Panc1 (cell line): Measurements from ENCODE around the gene TMEM131. TPM values are rescaled to one million over a fixed set of nuclear protein-coding genes. Genes with fewer than 3 reads are reported as not detected.

Source experiments
- ATAC-seq: fragments of 200-7000 bp; cut with Tn5 transposase; 2 replicates; pipeline ENCODE4 v1.9.1; 2020; ENCODE audit warnings: mild to moderate bottlenecking, moderate library complexity
- BruUV-seq: library from RNA; stranded (reverse); fragments of 400-500 nt; replicated peaks from 2 replicates; lab custom pipeline; 2021; lab: Mats Ljungman, UMichigan
- CTCF ChIA-PET: fragments of 300-600 bp; sonication (Branson Sonifier 250); formaldehyde crosslinking; loops from one replicate; lab custom pipeline; 2022; ENCODE audit warnings: antibody characterized with exemption; lab: Charles Lee
- POLR2A ChIA-PET: fragments of 300-600 bp; sonication (Branson Sonifier 250); formaldehyde crosslinking; loops from one replicate; lab custom pipeline; 2022; ENCODE audit warnings: antibody characterized with exemption; lab: Charles Lee
- DNase-seq: peaks from one replicate; pipeline ENCODE4 v3.0.0-alpha.2; 2010; ENCODE audit warnings: low read depth, low spot score
- H3K27ac ChIP-seq: 2 replicates; pipeline ENCODE4 v1.5.1; 2011; ENCODE audit warnings: mild to moderate bottlenecking, low read length, inconsistent platforms
- H3K27me3 ChIP-seq: fragments of 200-500 bp; sonication (Bioruptor generic); 2 replicates; pipeline ENCODE4 v1.6.0; 2014; ENCODE audit warnings: low read length, inconsistent platforms; ENCODE audit not compliant: control insufficient read depth, insufficient read depth
- H3K36me3 ChIP-seq: fragments of 200-500 bp; sonication (Bioruptor generic); 2 replicates; pipeline ENCODE4 v1.5.1; 2014; ENCODE audit warnings: inconsistent platforms, mild to moderate bottlenecking, low read length, moderate library complexity; ENCODE audit not compliant: control insufficient read depth, insufficient read depth
- H3K4me1 ChIP-seq: 2 replicates; pipeline ENCODE4 v1.5.1; 2011; ENCODE audit warnings: inconsistent platforms, mild to moderate bottlenecking, low read length, moderate library complexity; ENCODE audit not compliant: control insufficient read depth, insufficient read depth
- H3K4me3 ChIP-seq, 2 experiments: 2 replicates each; pipeline ENCODE4 v1.5.1; 2011 to 2012; ENCODE audit warnings: low read depth in 2 of 2, low read length in 2 of 2, mild to moderate bottlenecking in 2 of 2, inconsistent platforms in 1 of 2, moderate library complexity in 1 of 2
- H3K9me3 ChIP-seq: fragments of 200-500 bp; sonication (Bioruptor generic); 2 replicates; pipeline ENCODE4 v1.5.1; 2014; ENCODE audit warnings: low read depth, mild to moderate bottlenecking, inconsistent platforms, low read length, moderate library complexity; ENCODE audit not compliant: control insufficient read depth, insufficient read depth
- CTCF ChIP-seq: fragments of 450-650 bp; IDR thresholded peaks from 2 replicates; pipeline ENCODE4 v1.5.1; 2017; ENCODE audit warnings: mild to moderate bottlenecking
- POLR2AphosphoS5 ChIP-seq: IDR thresholded peaks from 2 replicates; pipeline ENCODE4 v1.6.1; 2012; ENCODE audit warnings: mild to moderate bottlenecking, low read depth, low read length, moderate library complexity
- REST ChIP-seq, 2 experiments: IDR thresholded peaks; 2 replicates each; pipeline ENCODE4 v1.6.1; 2011 to 2012; ENCODE audit warnings: low read depth in 2 of 2, control low read depth in 1 of 2, low read length in 1 of 2, mild to moderate bottlenecking in 1 of 2, moderate library complexity in 1 of 2; ENCODE audit not compliant: insufficient read depth in 1 of 2
- SIN3A ChIP-seq: IDR thresholded peaks from 2 replicates; pipeline ENCODE4 v1.6.1; 2012; ENCODE audit warnings: low read depth, mild to moderate bottlenecking, low read length, moderate library complexity, borderline replicate concordance; ENCODE audit not compliant: insufficient read depth
- TCF7L2 ChIP-seq: IDR thresholded peaks from 2 replicates; pipeline ENCODE4 v1.6.1; 2011; ENCODE audit warnings: mild to moderate bottlenecking, low read depth, low read length, inconsistent platforms
- in situ Hi-C: cut with HindIII; loops from 2 replicates; pipeline ENCODE4 v1.10.0; 2016; ENCODE audit warnings: low sequenced_read_pairs, low pct_unique_long_range_greater_than_20kb
- intact Hi-C: fragments of 100-400 bp; cut with micrococcal nuclease; formaldehyde crosslinking; loops from one replicate; pipeline ENCODE4 v1.10.0; 2022; ENCODE audit not compliant: unreplicated experiment
- total RNA-seq: library from RNA; stranded (reverse); gene quantifications from one replicate; pipeline ENCODE4 v1.2.1, GENCODE V29; 2021; ENCODE audit not compliant: unreplicated experiment

TMEM131 gene
- total RNA-seq, 1 experiment from 2014 or later: 43.4 TPM

GRCh38 chr2:97982621-97983020 is 13.1 kb downstream of the TMEM131 start:
- no peak overlapping the region for H3K4me3 ChIP-seq
- ATAC-seq (no peak), DNase-seq (no peak)
- ChIA-PET POLR2A (interaction anchor here (0.7 kb wide), 1 partner anchor 72 kb away, joined by 3 read pairs; no protein-coding TSS in a partner anchor), CTCF (no interaction called here)
- in situ Hi-C loops: no loop called here
- peaks cover 12% of the 10 kb centered on the region; the same call in 1 of the 2 replicates for H3K9me3 ChIP-seq
- no peaks in the 10 kb centered on the region for H3K4me1 ChIP-seq
- no peaks in the 10 kb centered on the region for H3K27me3 ChIP-seq
- intact Hi-C loops: no loop called here
- no peak overlapping the region for H3K27ac ChIP-seq
- BruUV-seq: no TSS peak
- TF ChIP-seq REST (IDR thresholded peaks at IDR 0.05; ENCODE audit: insufficient read depth in 1 of 2, low read depth in 2 of 2, low read length in 1 of 2) (no peak), POLR2AphosphoS5 (no peak), SIN3A (no peak), TCF7L2 (no peak), CTCF (no peak)
- H3K36me3 ChIP-seq: no peaks in the 10 kb centered on the region

DNA sequence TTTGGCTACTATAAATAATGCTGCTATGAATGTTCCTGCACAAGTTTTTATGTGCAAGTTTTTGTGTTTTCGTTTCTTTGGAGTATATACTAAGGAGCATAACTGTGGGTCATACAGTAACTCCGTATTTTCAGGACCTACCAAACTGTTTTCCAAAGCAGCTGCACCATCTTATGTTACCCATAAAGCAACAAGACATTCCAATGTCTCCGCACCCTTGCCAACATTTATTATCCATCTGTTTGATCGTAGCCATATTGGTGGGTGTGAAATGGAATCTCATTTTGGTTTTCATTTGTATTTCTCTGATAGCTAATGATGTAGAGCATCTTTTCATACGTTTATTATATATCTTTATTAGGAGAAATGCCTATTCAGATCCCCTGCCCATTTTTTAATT is 13.8 kb downstream of the TMEM131 start:
- no peak for ATAC-seq
- H3K36me3 ChIP-seq: no peaks in the 10 kb centered on the region
- ChIA-PET CTCF (no interaction called here), POLR2A (no interaction called here)
- in situ Hi-C loops: no loop called here
- no peak for TF ChIP-seq POLR2AphosphoS5
- no peak for DNase-seq
- intact Hi-C loops: no loop called here
- H3K4me1 ChIP-seq: no peaks in the 10 kb centered on the region
- no peak overlapping the region for H3K27ac ChIP-seq
- no peaks in the 10 kb centered on the region for H3K27me3 ChIP-seq
- no peak overlapping the region for H3K4me3 ChIP-seq
- H3K9me3 ChIP-seq: peaks cover 12% of the 10 kb centered on the region; the same call in 1 of the 2 replicates
- no TSS peak for BruUV-seq

DNA sequence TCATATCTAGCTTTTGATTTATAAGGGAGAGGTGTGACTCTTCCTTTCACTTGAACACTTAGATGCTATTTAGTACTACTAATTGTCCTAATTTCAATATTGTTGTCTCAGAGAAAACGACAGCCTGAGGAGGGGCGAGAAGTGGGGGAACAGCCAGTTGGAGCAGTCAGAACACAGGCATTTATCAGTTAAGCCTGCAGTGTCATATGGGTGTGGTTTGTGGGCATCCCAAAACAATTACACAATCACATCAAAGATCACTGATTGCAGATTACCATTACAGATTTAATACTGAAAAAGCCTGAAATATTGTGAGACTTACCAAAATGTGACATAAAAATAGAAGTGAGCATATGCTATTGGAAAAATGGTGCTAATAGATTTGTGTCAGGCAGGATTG is 15.8 kb downstream of the TMEM131 start:
- intact Hi-C loops (no loop called here), in situ Hi-C loops (no loop called here)
- no peak for DNase-seq
- Histone ChIP-seq H3K9me3 (peaks cover 16% of the 10 kb centered on the region; the same call in 1 of the 2 replicates), H3K4me3 (no peak overlapping the region), H3K36me3 (no peaks in the 10 kb centered on the region), H3K4me1 (no peaks in the 10 kb centered on the region), H3K27me3 (no peaks in the 10 kb centered on the region), H3K27ac (no peak overlapping the region)
- TF ChIP-seq REST (IDR thresholded peaks at IDR 0.05; ENCODE audit: insufficient read depth in 1 of 2, low read depth in 2 of 2, low read length in 1 of 2) (no peak), POLR2AphosphoS5 (no peak), TCF7L2 (no peak), CTCF (no peak), SIN3A (no peak)
- CTCF ChIA-PET: no interaction called here
- POLR2A ChIA-PET: no interaction called here
- no TSS peak for BruUV-seq
- ATAC-seq: no peak
